ENCODE measurements around the gene BBS1.

Gene BBS1

GRCh38 chr11:66564538-66564937 lies 54.1 kb downstream of the BBS1 start:
- H3K9me3 ChIP-seq (ENCODE audit: control insufficient read depth, insufficient read depth, low read depth, low read length): no peaks in the 10 kb centered on the region
- ChIA-PET POLR2A (no interaction called here), CTCF (no interaction called here)
- H3K27ac ChIP-seq (ENCODE audit: extremely low read depth, low read depth, low read length): no peak overlapping the region
- no peaks in the 10 kb centered on the region for H3K36me3 ChIP-seq (ENCODE audit: control insufficient read depth in 2 of 2, insufficient read depth in 1 of 2, low read length in 2 of 2)
- no peaks in the 10 kb centered on the region for H3K4me1 ChIP-seq (ENCODE audit: control insufficient read depth, insufficient read depth, low read length)
- H3K4me3 ChIP-seq (ENCODE audit: low read depth, low read length): no peak overlapping the region
- TF ChIP-seq ZNF521 (tag by site-specific recombination; IDR thresholded peaks at IDR 0.05): no peak
- TF ChIP-seq ZNF114 (tag by site-specific recombination; IDR thresholded peaks at IDR 0.05): no peak
- TF ChIP-seq ZNF501 (tag by site-specific recombination; IDR thresholded peaks at IDR 0.05): no peak

- no peak for TF ChIP-seq PRDM4 (tag by site-specific recombination; IDR thresholded peaks at IDR 0.05)
- TF ChIP-seq ZNF707 (tag by site-specific recombination; IDR thresholded peaks at IDR 0.05): no peak
- TF ChIP-seq ZNF791 (tag by site-specific recombination; IDR thresholded peaks at IDR 0.05): no peak
These were observed 54.5 kb downstream of the BBS1 start for GRCh38 chr11:66564984-66565383.

GRCh38 chr11:66566221-66566620 lies 55.8 kb downstream of the BBS1 start:
- no peaks in the 10 kb centered on the region for H3K36me3 ChIP-seq (ENCODE audit: control insufficient read depth in 2 of 2, insufficient read depth in 1 of 2, low read length in 2 of 2)
- no peaks in the 10 kb centered on the region for H3K9me3 ChIP-seq (ENCODE audit: control insufficient read depth, insufficient read depth, low read depth, low read length)
- no peak overlapping the region for H3K4me3 ChIP-seq (ENCODE audit: low read depth, low read length)
- no peak for TF ChIP-seq ZNF830 (tag by site-specific recombination; IDR thresholded peaks at IDR 0.05; ENCODE audit: low read depth)
- TF ChIP-seq SETDB1 (IDR thresholded peaks at IDR 0.05; ENCODE audit: insufficient read length, low read length): no peak
- TF ChIP-seq ZNF514 (tag by site-specific recombination; IDR thresholded peaks at IDR 0.05): no peak
- no peak for TF ChIP-seq KLF7 (tag by site-specific recombination; IDR thresholded peaks at IDR 0.05; ENCODE audit: borderline replicate concordance)
- TF ChIP-seq BCL6B (tag by site-specific recombination; IDR thresholded peaks at IDR 0.05): no peak
- CTCF ChIA-PET: no interaction called here
- no peaks in the 10 kb centered on the region for H3K4me1 ChIP-seq (ENCODE audit: control insufficient read depth, insufficient read depth, low read length)
- POLR2A ChIA-PET: no interaction called here
- H3K27ac ChIP-seq (ENCODE audit: extremely low read depth, low read depth, low read length): no peak overlapping the region

More at GRCh38 chr11:66564984-66565383, 54.5 kb downstream of the BBS1 start:
- Histone ChIP-seq H3K9me3 (ENCODE audit: control insufficient read depth, insufficient read depth, low read depth, low read length) (no peaks in the 10 kb centered on the region), H3K27ac (ENCODE audit: extremely low read depth, low read depth, low read length) (no peak overlapping the region), H3K36me3 (ENCODE audit: control insufficient read depth in 2 of 2, insufficient read depth in 1 of 2, low read length in 2 of 2) (no peaks in the 10 kb centered on the region), H3K4me1 (ENCODE audit: control insufficient read depth, insufficient read depth, low read length) (no peaks in the 10 kb centered on the region), H3K4me3 (ENCODE audit: low read depth, low read length) (no peak overlapping the region)
- CTCF ChIA-PET: no interaction called here
- POLR2A ChIA-PET: no interaction called here

- TF ChIP-seq ZFP41 (tag by site-specific recombination; IDR thresholded peaks at IDR 0.05; ENCODE audit: borderline replicate concordance) (no peak), ZNF785 (tag by site-specific recombination; IDR thresholded peaks at IDR 0.05) (no peak), SP3 (tag by site-specific recombination; IDR thresholded peaks at IDR 0.05) (no peak), ZNF623 (tag by site-specific recombination; IDR thresholded peaks at IDR 0.05) (no peak), ZNF677 (tag by site-specific recombination; IDR thresholded peaks at IDR 0.05) (no peak), ZNF518A (tag by site-specific recombination; conservative IDR thresholded peaks at IDR 0.05; ENCODE audit: low read depth) (no peak)
- CTCF ChIA-PET: interaction anchor here (0.6 to 1.1 kb wide), 3 partner anchors 10 to 159 kb away, joined by 3 to 4 read pairs (median 4); no protein-coding TSS in a partner anchor
- H3K9me3 ChIP-seq (ENCODE audit: control insufficient read depth, insufficient read depth, low read depth, low read length): no peaks in the 10 kb centered on the region
- no peaks in the 10 kb centered on the region for H3K36me3 ChIP-seq (ENCODE audit: control insufficient read depth in 2 of 2, insufficient read depth in 1 of 2, low read length in 2 of 2)
- H3K27ac ChIP-seq (ENCODE audit: extremely low read depth, low read depth, low read length): no peak overlapping the region
- H3K4me3 ChIP-seq (ENCODE audit: low read depth, low read length): no peak overlapping the region
- H3K4me1 ChIP-seq (ENCODE audit: control insufficient read depth, insufficient read depth, low read length): no peaks in the 10 kb centered on the region
- POLR2A ChIA-PET: interaction anchor here (0.6 kb wide), 1 partner anchor 101 kb away, joined by 3 read pairs; no protein-coding TSS in a partner anchor
These were observed 57.3 kb downstream of the BBS1 start for GRCh38 chr11:66567787-66568123.

Data from HEK293 (cell line).